ENCODE data around the gene TAS1R3. TPM values are rescaled to one million over a fixed set of nuclear protein-coding genes. Genes with fewer than 3 reads are reported as not detected.

Gene TAS1R3
- total and polyA plus RNA-seq, 2 experiments from 2014 or later: 0.14 TPM; not detected in 1

GRCh38 chr1:1335283-1335682, 4.2 kb downstream of the TAS1R3 start:
- Histone ChIP-seq H3K4me3 (no peak overlapping the region), H2AFZ (no peak overlapping the region), H3K4me1 (ENCODE audit: insufficient read depth) (no peaks in the 10 kb centered on the region), H3K9me2 (ENCODE audit: insufficient read depth) (no peaks in the 10 kb centered on the region), H3K4me2 (no peak overlapping the region), H3K36me3 (ENCODE audit: insufficient read depth) (no peaks in the 10 kb centered on the region), H3K27ac (ENCODE audit: low read depth) (no peak overlapping the region), H3K79me2 (replicated peaks; ENCODE audit: insufficient read depth) (no peaks in the 10 kb centered on the region), H4K20me1 (replicated peaks; ENCODE audit: insufficient read depth) (no peaks in the 10 kb centered on the region), H3K27me3 (ENCODE audit: insufficient read depth) (no peaks in the 10 kb centered on the region), H3F3A (replicated peaks; ENCODE audit: low read depth) (peaks cover 8% of the 10 kb centered on the region; the same call in 1 of the 2 replicates)
- TF ChIP-seq NANOG (IDR thresholded peaks at IDR 0.05; ENCODE audit: borderline replicate concordance) (no peak), ZNF331 (CRISPR knock-in tag; IDR thresholded peaks at IDR 0.05; ENCODE audit: low read depth) (no peak), CREB1 (CRISPR knock-in tag; IDR thresholded peaks at IDR 0.05; ENCODE audit: low read depth) (no peak), REST (IDR thresholded peaks at IDR 0.05; ENCODE audit: unreplicated experiment) (no peak), EZH2phosphoT487 (IDR thresholded peaks at IDR 0.05; ENCODE audit: unreplicated experiment) (no peak), CTCF (conservative IDR thresholded peaks at IDR 0.05; ENCODE audit: low read depth in 2 of 2) (no peak), POLR2AphosphoS5 (IDR thresholded peaks at IDR 0.05; ENCODE audit: low read depth) (no peak), JUNB (IDR thresholded peaks at IDR 0.05; ENCODE audit: unreplicated experiment) (no peak), EZH2 (IDR thresholded peaks at IDR 0.05; ENCODE audit: low read depth, unreplicated experiment) (no peak), ZNF114 (CRISPR knock-in tag; IDR thresholded peaks at IDR 0.05) (no peak), ETS1 (IDR thresholded peaks at IDR 0.05) (no peak), STAT1 (IDR thresholded peaks at IDR 0.05; ENCODE audit: unreplicated experiment) (no peak)
- TF ChIP-seq, protein P1, sequence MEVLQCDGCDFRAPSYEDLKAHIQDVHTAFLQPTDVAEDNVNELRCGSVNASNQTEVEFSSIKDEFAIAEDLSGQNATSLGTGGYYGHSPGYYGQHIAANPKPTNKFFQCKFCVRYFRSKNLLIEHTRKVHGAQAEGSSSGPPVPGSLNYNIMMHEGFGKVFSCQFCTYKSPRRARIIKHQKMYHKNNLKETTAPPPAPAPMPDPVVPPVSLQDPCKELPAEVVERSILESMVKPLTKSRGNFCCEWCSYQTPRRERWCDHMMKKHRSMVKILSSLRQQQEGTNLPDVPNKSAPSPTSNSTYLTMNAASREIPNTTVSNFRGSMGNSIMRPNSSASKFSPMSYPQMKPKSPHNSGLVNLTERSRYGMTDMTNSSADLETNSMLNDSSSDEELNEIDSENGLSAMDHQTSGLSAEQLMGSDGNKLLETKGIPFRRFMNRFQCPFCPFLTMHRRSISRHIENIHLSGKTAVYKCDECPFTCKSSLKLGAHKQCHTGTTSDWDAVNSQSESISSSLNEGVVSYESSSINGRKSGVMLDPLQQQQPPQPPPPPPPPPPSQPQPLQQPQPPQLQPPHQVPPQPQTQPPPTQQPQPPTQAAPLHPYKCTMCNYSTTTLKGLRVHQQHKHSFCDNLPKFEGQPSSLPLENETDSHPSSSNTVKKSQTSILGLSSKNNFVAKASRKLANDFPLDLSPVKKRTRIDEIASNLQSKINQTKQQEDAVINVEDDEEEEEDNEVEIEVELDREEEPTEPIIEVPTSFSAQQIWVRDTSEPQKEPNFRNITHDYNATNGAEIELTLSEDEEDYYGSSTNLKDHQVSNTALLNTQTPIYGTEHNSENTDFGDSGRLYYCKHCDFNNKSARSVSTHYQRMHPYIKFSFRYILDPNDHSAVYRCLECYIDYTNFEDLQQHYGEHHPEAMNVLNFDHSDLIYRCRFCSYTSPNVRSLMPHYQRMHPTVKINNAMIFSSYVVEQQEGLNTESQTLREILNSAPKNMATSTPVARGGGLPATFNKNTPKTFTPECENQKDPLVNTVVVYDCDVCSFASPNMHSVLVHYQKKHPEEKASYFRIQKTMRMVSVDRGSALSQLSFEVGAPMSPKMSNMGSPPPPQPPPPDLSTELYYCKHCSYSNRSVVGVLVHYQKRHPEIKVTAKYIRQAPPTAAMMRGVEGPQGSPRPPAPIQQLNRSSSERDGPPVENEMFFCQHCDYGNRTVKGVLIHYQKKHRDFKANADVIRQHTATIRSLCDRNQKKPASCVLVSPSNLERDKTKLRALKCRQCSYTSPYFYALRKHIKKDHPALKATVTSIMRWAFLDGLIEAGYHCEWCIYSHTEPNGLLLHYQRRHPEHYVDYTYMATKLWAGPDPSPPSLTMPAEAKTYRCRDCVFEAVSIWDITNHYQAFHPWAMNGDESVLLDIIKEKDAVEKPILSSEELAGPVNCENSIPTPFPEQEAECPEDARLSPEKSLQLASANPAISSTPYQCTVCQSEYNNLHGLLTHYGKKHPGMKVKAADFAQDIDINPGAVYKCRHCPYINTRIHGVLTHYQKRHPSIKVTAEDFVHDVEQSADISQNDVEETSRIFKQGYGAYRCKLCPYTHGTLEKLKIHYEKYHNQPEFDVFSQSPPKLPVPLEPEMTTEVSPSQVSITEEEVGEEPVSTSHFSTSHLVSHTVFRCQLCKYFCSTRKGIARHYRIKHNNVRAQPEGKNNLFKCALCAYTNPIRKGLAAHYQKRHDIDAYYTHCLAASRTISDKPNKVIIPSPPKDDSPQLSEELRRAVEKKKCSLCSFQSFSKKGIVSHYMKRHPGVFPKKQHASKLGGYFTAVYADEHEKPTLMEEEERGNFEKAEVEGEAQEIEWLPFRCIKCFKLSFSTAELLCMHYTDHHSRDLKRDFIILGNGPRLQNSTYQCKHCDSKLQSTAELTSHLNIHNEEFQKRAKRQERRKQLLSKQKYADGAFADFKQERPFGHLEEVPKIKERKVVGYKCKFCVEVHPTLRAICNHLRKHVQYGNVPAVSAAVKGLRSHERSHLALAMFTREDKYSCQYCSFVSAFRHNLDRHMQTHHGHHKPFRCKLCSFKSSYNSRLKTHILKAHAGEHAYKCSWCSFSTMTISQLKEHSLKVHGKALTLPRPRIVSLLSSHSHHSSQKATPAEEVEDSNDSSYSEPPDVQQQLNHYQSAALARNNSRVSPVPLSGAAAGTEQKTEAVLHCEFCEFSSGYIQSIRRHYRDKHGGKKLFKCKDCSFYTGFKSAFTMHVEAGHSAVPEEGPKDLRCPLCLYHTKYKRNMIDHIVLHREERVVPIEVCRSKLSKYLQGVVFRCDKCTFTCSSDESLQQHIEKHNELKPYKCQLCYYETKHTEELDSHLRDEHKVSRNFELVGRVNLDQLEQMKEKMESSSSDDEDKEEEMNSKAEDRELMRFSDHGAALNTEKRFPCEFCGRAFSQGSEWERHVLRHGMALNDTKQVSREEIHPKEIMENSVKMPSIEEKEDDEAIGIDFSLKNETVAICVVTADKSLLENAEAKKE (CRISPR knock-in tag; IDR thresholded peaks at IDR 0.05): no peak
- H3K4me1 Mint-ChIP-seq: no peaks in the 10 kb centered on the region
- H3K9me3 Mint-ChIP-seq: no peaks in the 10 kb centered on the region
- no peak overlapping the region for H3K27ac Mint-ChIP-seq
- peaks cover 5% of the 10 kb centered on the region for H3K36me3 Mint-ChIP-seq (ENCODE audit: low read depth)
- H3K4me3 Mint-ChIP-seq: no peak overlapping the region
- ATAC-seq (no peak), DNase-seq (ENCODE audit: low spot score) (no peak)
- peaks cover 8% of the 10 kb centered on the region for H3K27me3 Mint-ChIP-seq (ENCODE audit: insufficient read depth, low read depth, poor library complexity)
